ENCODE measurements around the gene C12orf76. TPM values are rescaled to one million over a fixed set of nuclear protein-coding genes. Genes with fewer than 3 reads are reported as not detected.
A peak's percentile ranks its signal among the peaks of the same experiment; 100 is the strongest.

C12orf76 gene
- total and polyA plus RNA-seq, 2 of the 13 experiments (the other 11 are each of a cell fraction or from before 2014, with no cell fraction given), result 15.8 to 38.4 TPM

- peak; percentile 77; the same call in 1 of the 2 replicates for TF ChIP-seq ZBTB20 (CRISPR knock-in tag; IDR thresholded peaks at IDR 0.05; ENCODE audit: borderline replicate concordance, low read depth)
- TF ChIP-seq SYNCRIP (IDR thresholded peaks at IDR 0.05; ENCODE audit: insufficient read depth, low read depth, low read length), result no peak
- peak; percentile 55; the same call in 1 of the 2 replicates for TF ChIP-seq MEIS2 (CRISPR knock-in tag; IDR thresholded peaks at IDR 0.05)
- peak; percentile 58; the same call in 1 of the 2 replicates for TF ChIP-seq SNAPC2 (CRISPR knock-in tag; IDR thresholded peaks at IDR 0.05)
- no peak for TF ChIP-seq TBX3 (IDR thresholded peaks at IDR 0.05; ENCODE audit: borderline replicate concordance)
- no peak for TF ChIP-seq RNF219 (CRISPR knock-in tag; IDR thresholded peaks at IDR 0.05)
- no peak for TF ChIP-seq ZNF34 (CRISPR knock-in tag; IDR thresholded peaks at IDR 0.05; ENCODE audit: borderline replicate concordance)
- TF ChIP-seq JUND (CRISPR knock-in tag; IDR thresholded peaks at IDR 0.05), result no peak
- no peak for TF ChIP-seq SMYD3 (CRISPR knock-in tag; IDR thresholded peaks at IDR 0.05)
- no peak for TF ChIP-seq CHCHD3 (CRISPR knock-in tag; IDR thresholded peaks at IDR 0.05)
- peak; percentile 80 for TF ChIP-seq ARNT2 (CRISPR knock-in tag; IDR thresholded peaks at IDR 0.05; ENCODE audit: low read depth)
- TF ChIP-seq ZNF672 (CRISPR knock-in tag; IDR thresholded peaks at IDR 0.05), result no peak
- TF ChIP-seq, protein P1, sequence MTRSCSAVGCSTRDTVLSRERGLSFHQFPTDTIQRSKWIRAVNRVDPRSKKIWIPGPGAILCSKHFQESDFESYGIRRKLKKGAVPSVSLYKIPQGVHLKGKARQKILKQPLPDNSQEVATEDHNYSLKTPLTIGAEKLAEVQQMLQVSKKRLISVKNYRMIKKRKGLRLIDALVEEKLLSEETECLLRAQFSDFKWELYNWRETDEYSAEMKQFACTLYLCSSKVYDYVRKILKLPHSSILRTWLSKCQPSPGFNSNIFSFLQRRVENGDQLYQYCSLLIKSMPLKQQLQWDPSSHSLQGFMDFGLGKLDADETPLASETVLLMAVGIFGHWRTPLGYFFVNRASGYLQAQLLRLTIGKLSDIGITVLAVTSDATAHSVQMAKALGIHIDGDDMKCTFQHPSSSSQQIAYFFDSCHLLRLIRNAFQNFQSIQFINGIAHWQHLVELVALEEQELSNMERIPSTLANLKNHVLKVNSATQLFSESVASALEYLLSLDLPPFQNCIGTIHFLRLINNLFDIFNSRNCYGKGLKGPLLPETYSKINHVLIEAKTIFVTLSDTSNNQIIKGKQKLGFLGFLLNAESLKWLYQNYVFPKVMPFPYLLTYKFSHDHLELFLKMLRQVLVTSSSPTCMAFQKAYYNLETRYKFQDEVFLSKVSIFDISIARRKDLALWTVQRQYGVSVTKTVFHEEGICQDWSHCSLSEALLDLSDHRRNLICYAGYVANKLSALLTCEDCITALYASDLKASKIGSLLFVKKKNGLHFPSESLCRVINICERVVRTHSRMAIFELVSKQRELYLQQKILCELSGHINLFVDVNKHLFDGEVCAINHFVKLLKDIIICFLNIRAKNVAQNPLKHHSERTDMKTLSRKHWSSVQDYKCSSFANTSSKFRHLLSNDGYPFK (CRISPR knock-in tag; IDR thresholded peaks at IDR 0.05; ENCODE audit: borderline replicate concordance), result peak; percentile 75; the same call in 1 of the 2 replicates
- TF ChIP-seq EED (CRISPR knock-in tag; IDR thresholded peaks at IDR 0.05), result no peak
- 0 out of 2 replicates have a peak, but pooled peaks have one; percentile 23 for TF ChIP-seq RELA (CRISPR knock-in tag; IDR thresholded peaks at IDR 0.05)
- TF ChIP-seq FOXO1 (CRISPR knock-in tag; IDR thresholded peaks at IDR 0.05), result peak; percentile 49; the same call in 1 of the 2 replicates
- TF ChIP-seq ZNF225 (CRISPR knock-in tag; IDR thresholded peaks at IDR 0.05), result no peak
- TF ChIP-seq ZSCAN22 (CRISPR knock-in tag; IDR thresholded peaks at IDR 0.05), result no peak
Measured at GRCh38 chr12:110048242-110049027, at the start of gene C12orf76 (continued).

All from HepG2 (cell line).